ENCODE measurements around the gene ARAP2.

The ARAP2 gene

GRCh38 chr4:36140421-36140820 is 103.9 kb downstream of the ARAP2 start:
- no peaks in the 10 kb centered on the region for H3K36me3 ChIP-seq (ENCODE audit: insufficient read depth)
- no peak overlapping the region for H3K4me2 ChIP-seq
- no peaks in the 10 kb centered on the region for H3K27me3 ChIP-seq (ENCODE audit: insufficient read depth, low read depth)
- no peak overlapping the region for H3K27ac ChIP-seq
- no peaks in the 10 kb centered on the region for H3K4me1 ChIP-seq (ENCODE audit: low read depth, poor library complexity, severe bottlenecking)
- no peak overlapping the region for H3K4me3 ChIP-seq (IDR thresholded peaks at IDR 0.05; ENCODE audit: insufficient read depth, low read depth, low read length)
- TF ChIP-seq, protein P1, sequence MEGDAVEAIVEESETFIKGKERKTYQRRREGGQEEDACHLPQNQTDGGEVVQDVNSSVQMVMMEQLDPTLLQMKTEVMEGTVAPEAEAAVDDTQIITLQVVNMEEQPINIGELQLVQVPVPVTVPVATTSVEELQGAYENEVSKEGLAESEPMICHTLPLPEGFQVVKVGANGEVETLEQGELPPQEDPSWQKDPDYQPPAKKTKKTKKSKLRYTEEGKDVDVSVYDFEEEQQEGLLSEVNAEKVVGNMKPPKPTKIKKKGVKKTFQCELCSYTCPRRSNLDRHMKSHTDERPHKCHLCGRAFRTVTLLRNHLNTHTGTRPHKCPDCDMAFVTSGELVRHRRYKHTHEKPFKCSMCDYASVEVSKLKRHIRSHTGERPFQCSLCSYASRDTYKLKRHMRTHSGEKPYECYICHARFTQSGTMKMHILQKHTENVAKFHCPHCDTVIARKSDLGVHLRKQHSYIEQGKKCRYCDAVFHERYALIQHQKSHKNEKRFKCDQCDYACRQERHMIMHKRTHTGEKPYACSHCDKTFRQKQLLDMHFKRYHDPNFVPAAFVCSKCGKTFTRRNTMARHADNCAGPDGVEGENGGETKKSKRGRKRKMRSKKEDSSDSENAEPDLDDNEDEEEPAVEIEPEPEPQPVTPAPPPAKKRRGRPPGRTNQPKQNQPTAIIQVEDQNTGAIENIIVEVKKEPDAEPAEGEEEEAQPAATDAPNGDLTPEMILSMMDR (conservative IDR thresholded peaks at IDR 0.05; ENCODE audit: low read depth, low read length): no peak
- H4K20me1 ChIP-seq (ENCODE audit: insufficient read depth): no peaks in the 10 kb centered on the region
- no peak overlapping the region for H3K9ac ChIP-seq
- no peaks in the 10 kb centered on the region for H3K79me2 ChIP-seq (ENCODE audit: insufficient read depth, low read depth)
- H2AFZ ChIP-seq (ENCODE audit: low read depth): no peak overlapping the region

GRCh38 chr4:36138220-36138619 is 106.1 kb downstream of the ARAP2 start:
- Histone ChIP-seq H2AFZ (ENCODE audit: low read depth) (no peak overlapping the region), H3K27ac (no peak overlapping the region), H3K4me1 (ENCODE audit: low read depth, poor library complexity, severe bottlenecking) (no peaks in the 10 kb centered on the region), H3K36me3 (ENCODE audit: insufficient read depth) (no peaks in the 10 kb centered on the region), H3K9ac (no peak overlapping the region), H3K4me2 (no peak overlapping the region), H4K20me1 (ENCODE audit: insufficient read depth) (no peaks in the 10 kb centered on the region), H3K27me3 (ENCODE audit: insufficient read depth, low read depth) (no peaks in the 10 kb centered on the region), H3K4me3 (IDR thresholded peaks at IDR 0.05; ENCODE audit: insufficient read depth, low read depth, low read length) (no peak overlapping the region), H3K79me2 (ENCODE audit: insufficient read depth, low read depth) (no peaks in the 10 kb centered on the region)
- TF ChIP-seq, protein P1 (conservative IDR thresholded peaks at IDR 0.05; ENCODE audit: low read depth, low read length): no peak

DNA sequence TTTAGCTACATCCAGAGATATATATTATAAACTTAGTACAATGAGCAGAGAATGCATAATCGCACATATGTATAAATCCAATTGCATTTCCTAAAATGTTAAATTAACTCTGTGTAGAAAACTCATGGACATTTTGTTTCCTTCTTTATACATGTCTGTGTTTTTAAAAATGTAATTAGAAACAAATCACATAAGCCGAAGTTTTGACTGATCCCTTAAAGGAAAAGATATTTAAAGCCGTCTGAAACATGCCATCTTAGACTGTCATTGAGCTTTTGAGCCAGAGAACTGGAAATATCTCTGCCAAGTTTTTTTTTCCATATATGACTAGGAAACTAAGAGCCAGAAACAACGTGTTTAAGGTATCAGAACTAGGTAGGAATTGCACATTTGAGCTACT is 107.0 kb downstream of the ARAP2 start:
- Histone ChIP-seq H3K79me2 (ENCODE audit: insufficient read depth, low read depth) (no peaks in the 10 kb centered on the region), H3K9ac (no peak overlapping the region), H4K20me1 (ENCODE audit: insufficient read depth) (no peaks in the 10 kb centered on the region), H3K27ac (no peak overlapping the region), H3K4me2 (no peak overlapping the region), H3K36me3 (ENCODE audit: insufficient read depth) (no peaks in the 10 kb centered on the region), H2AFZ (ENCODE audit: low read depth) (no peak overlapping the region), H3K27me3 (ENCODE audit: insufficient read depth, low read depth) (no peaks in the 10 kb centered on the region), H3K4me1 (ENCODE audit: low read depth, poor library complexity, severe bottlenecking) (no peaks in the 10 kb centered on the region), H3K4me3 (IDR thresholded peaks at IDR 0.05; ENCODE audit: insufficient read depth, low read depth, low read length) (no peak overlapping the region)
- TF ChIP-seq, protein P1 (conservative IDR thresholded peaks at IDR 0.05; ENCODE audit: low read depth, low read length): no peak

DNA sequence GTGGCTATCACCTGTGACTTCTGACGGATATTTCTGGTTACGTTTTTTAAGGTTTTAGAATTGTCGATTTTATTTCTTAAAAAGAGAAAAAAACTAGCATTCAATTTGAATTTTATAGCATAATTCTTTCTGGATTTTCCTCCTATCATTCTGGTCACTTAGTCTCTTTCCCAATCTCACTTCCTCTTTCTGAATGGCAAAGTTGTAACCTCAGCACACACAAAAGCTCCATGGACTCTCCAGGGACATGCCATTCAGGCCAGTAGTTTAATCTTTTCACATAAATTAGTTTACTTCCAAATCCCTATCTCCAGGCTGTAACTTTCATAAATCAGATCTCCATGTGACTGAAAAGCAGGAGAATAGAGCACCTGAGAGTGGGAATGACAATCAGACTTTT is 110.7 kb downstream of the ARAP2 start:
- Histone ChIP-seq H3K4me3 (IDR thresholded peaks at IDR 0.05; ENCODE audit: insufficient read depth, low read depth, low read length) (no peak overlapping the region), H4K20me1 (ENCODE audit: insufficient read depth) (no peaks in the 10 kb centered on the region), H2AFZ (ENCODE audit: low read depth) (no peak overlapping the region), H3K9ac (no peak overlapping the region), H3K36me3 (ENCODE audit: insufficient read depth) (no peaks in the 10 kb centered on the region), H3K27me3 (ENCODE audit: insufficient read depth, low read depth) (no peaks in the 10 kb centered on the region), H3K4me1 (ENCODE audit: low read depth, poor library complexity, severe bottlenecking) (no peaks in the 10 kb centered on the region), H3K27ac (no peak overlapping the region), H3K4me2 (no peak overlapping the region), H3K79me2 (ENCODE audit: insufficient read depth, low read depth) (no peaks in the 10 kb centered on the region)
- TF ChIP-seq, protein P1 (conservative IDR thresholded peaks at IDR 0.05; ENCODE audit: low read depth, low read length): no peak

Data from KMS-11 (cell line).